ENCODE results near the gene CBX8. TPM values are rescaled to one million over a fixed set of nuclear protein-coding genes. Genes with fewer than 3 reads are reported as not detected.

The CBX8 gene
- total RNA-seq, 4 donors from 2014 or later: 1.7 to 7.5 (median 2.6) TPM

GRCh38 chr17:79795795-79796443 lies 958 bp downstream of the CBX8 start:
- Histone ChIP-seq H3K9me3 (no peaks in the 10 kb centered on the region), H3K27ac (replicated peaks in 1 of 4) (no peak overlapping the region), H3K4me1 (peaks cover 58 to 94% (median 89%) of the 10 kb centered on the region in 4 donors), H3K36me3 (peaks cover 0 to 11% (median 7%) of the 10 kb centered on the region in 4 donors), H3K4me3 (peak overlapping the region; percentile 69 to 81 (median 74)), H3K27me3 (peaks cover 50 to 76% (median 57%) of the 10 kb centered on the region in 4 donors)
- intact Hi-C loops (cut with DNase I): loop anchor here (2.0 kb wide), 1 partner anchor 45 kb away; no protein-coding TSS in a partner anchor
- no peak for DNase-seq (ENCODE audit: extremely low spot score)
- 70% methylated on average over 8 of the region's 8 CpGs for WGBS
- TF ChIP-seq EP300 (IDR thresholded peaks at IDR 0.05): no peak
- no peak for TF ChIP-seq POLR2AphosphoS5 (IDR thresholded peaks at IDR 0.05)
- TF ChIP-seq CTCF (IDR thresholded peaks at IDR 0.05): no peak
- no peak for TF ChIP-seq POLR2A (IDR thresholded peaks at IDR 0.05; ENCODE audit: low read depth)

- H3K9me3 ChIP-seq: no peaks in the 10 kb centered on the region
- H3K27me3 ChIP-seq: peaks cover 52 to 76% (median 59%) of the 10 kb centered on the region in 4 donors
- H3K4me3 ChIP-seq: no peak overlapping the region
- intact Hi-C loops (cut with DNase I): loop anchor here (2.0 kb wide), 1 partner anchor 46 kb away; no protein-coding TSS in a partner anchor
- TF ChIP-seq POLR2A (IDR thresholded peaks at IDR 0.05; ENCODE audit: low read depth) (no peak), POLR2AphosphoS5 (IDR thresholded peaks at IDR 0.05) (no peak), CTCF (IDR thresholded peaks at IDR 0.05) (no peak), EP300 (IDR thresholded peaks at IDR 0.05) (no peak)
- DNase-seq (ENCODE audit: extremely low spot score): no peak
- H3K27ac ChIP-seq (replicated peaks in 1 of 4): peak overlapping the region; percentile 74 to 85 (median 78)
- 88% methylated on average over 34 of the region's 47 CpGs for whole genome bisulfite sequencing
- peaks cover 55 to 94% (median 88%) of the 10 kb centered on the region in 4 donors for H3K4me1 ChIP-seq
- peaks cover 0 to 11% (median 7%) of the 10 kb centered on the region in 4 donors for H3K36me3 ChIP-seq
Observed at GRCh38 chr17:79794659-79795511, 2.0 kb downstream of the CBX8 start.

- Histone ChIP-seq H3K27ac (replicated peaks in 1 of 4) (peak overlapping the region; percentile 74 to 85 (median 78)), H3K4me1 (peaks cover 48 to 92% (median 86%) of the 10 kb centered on the region in 4 donors), H3K4me3 (peak overlapping the region; percentile 44 to 63 (median 50)), H3K27me3 (peaks cover 47 to 76% (median 57%) of the 10 kb centered on the region in 4 donors), H3K9me3 (no peaks in the 10 kb centered on the region), H3K36me3 (peaks cover 0 to 11% (median 7%) of the 10 kb centered on the region in 4 donors)
- no peak for DNase-seq (ENCODE audit: extremely low spot score)
- WGBS: 61% methylated on average over 3 of the region's 3 CpGs
- intact Hi-C loops (cut with DNase I): loop anchor here (2.0 kb wide), 1 partner anchor 47 kb away; no protein-coding TSS in a partner anchor
- TF ChIP-seq POLR2A (IDR thresholded peaks at IDR 0.05; ENCODE audit: low read depth) (no peak), POLR2AphosphoS5 (IDR thresholded peaks at IDR 0.05) (no peak), CTCF (IDR thresholded peaks at IDR 0.05) (no peak), EP300 (IDR thresholded peaks at IDR 0.05) (no peak)
Observed at GRCh38 chr17:79793924-79794304, 3.0 kb downstream of the CBX8 start.

- H3K27me3 ChIP-seq: peaks cover 40 to 76% (median 56%) of the 10 kb centered on the region in 4 donors
- H3K36me3 ChIP-seq: peaks cover 0 to 11% (median 7%) of the 10 kb centered on the region in 4 donors
- intact Hi-C loops (cut with DNase I): no loop called here
- no peaks in the 10 kb centered on the region for H3K9me3 ChIP-seq
- H3K4me1 ChIP-seq: peaks cover 41 to 85% (median 80%) of the 10 kb centered on the region in 4 donors
- no peak for DNase-seq (ENCODE audit: extremely low spot score)
- TF ChIP-seq CTCF (IDR thresholded peaks at IDR 0.05) (no peak), POLR2AphosphoS5 (IDR thresholded peaks at IDR 0.05) (peak; percentile 33 to 78)
- WGBS: 23% methylated on average over 53 of the region's 63 CpGs
- peak overlapping the region; percentile 44 to 63 (median 50) for H3K4me3 ChIP-seq
- peak overlapping the region; percentile 74 to 85 (median 78) for H3K27ac ChIP-seq (replicated peaks in 1 of 4)
Observed at GRCh38 chr17:79792984-79793923, 3.6 kb downstream of the CBX8 start.
